Hepatocyte (in vitro differentiated cells): ENCODE data around the gene SLAIN1. TPM values are rescaled to one million over a fixed set of nuclear protein-coding genes. Genes with fewer than 3 reads are reported as not detected.

Experiments used
- DNase-seq: peaks from one replicate; pipeline ENCODE4 v3.0.0-alpha.2; 2016; ENCODE audit warnings: low spot score
- H2AFZ ChIP-seq: fragments of 200-600 bp; sonication (generic); 2 replicates; pipeline ENCODE4 v1.6.0; 2016; ENCODE audit warnings: antibody characterized with exemption, mild to moderate bottlenecking
- H3K27ac ChIP-seq: fragments of 200-600 bp; sonication (generic); 2 replicates; pipeline ENCODE4 v1.5.1; 2016; ENCODE audit warnings: mild to moderate bottlenecking
- H3K27me3 ChIP-seq: fragments of 200-600 bp; sonication (generic); 2 replicates; pipeline ENCODE4 v1.6.1; 2016
- H3K36me3 ChIP-seq: fragments of 200-600 bp; sonication (generic); replicated peaks from 2 replicates; pipeline ENCODE4 v1.5.1; 2016; ENCODE audit warnings: low read depth; ENCODE audit not compliant: insufficient read depth
- H3K4me1 ChIP-seq: fragments of 200-600 bp; sonication (generic); 2 replicates; pipeline ENCODE4 v1.5.1; 2016; ENCODE audit warnings: mild to moderate bottlenecking, moderate library complexity; ENCODE audit not compliant: insufficient read depth
- H3K4me2 ChIP-seq: fragments of 200-600 bp; sonication (generic); 2 replicates; pipeline ENCODE4 v1.6.0; 2016
- H3K4me3 ChIP-seq: fragments of 200-600 bp; sonication (generic); 2 replicates; pipeline ENCODE4 v1.5.1; 2016; ENCODE audit warnings: mild to moderate bottlenecking
- H3K79me2 ChIP-seq: fragments of 200-600 bp; sonication (generic); 2 replicates; pipeline ENCODE4 v1.6.0; 2017; ENCODE audit warnings: mild to moderate bottlenecking
- H3K9me2 ChIP-seq: fragments of 200-600 bp; sonication (generic); replicated peaks from 2 replicates; pipeline ENCODE4 v1.6.0; 2017; ENCODE audit warnings: mild to moderate bottlenecking; ENCODE audit not compliant: insufficient read depth
- H3K9me3 ChIP-seq: fragments of 200-600 bp; sonication (generic); 2 replicates; pipeline ENCODE4 v1.5.1; 2016; ENCODE audit warnings: low read depth, mild to moderate bottlenecking
- H4K20me1 ChIP-seq: fragments of 200-600 bp; sonication (generic); 2 replicates; pipeline ENCODE4 v1.6.0; 2016; ENCODE audit warnings: mild to moderate bottlenecking; ENCODE audit not compliant: insufficient read depth, poor library complexity, severe bottlenecking
- EZH2 ChIP-seq: fragments of 200-600 bp; sonication (generic); IDR thresholded peaks from 2 replicates; pipeline ENCODE4 v1.6.1; 2016; ENCODE audit warnings: antibody characterized with exemption, mild to moderate bottlenecking, borderline replicate concordance
- EZH2phosphoT487 ChIP-seq: fragments of 200-600 bp; sonication (generic); IDR thresholded peaks from one replicate; pipeline ENCODE4 v1.6.1; 2018; ENCODE audit warnings: antibody characterized with exemption, mild to moderate bottlenecking, low read depth, moderate library complexity; ENCODE audit not compliant: unreplicated experiment, severe bottlenecking
- WGBS: methylation state at CpG from one replicate; pipeline ENCODE4 v1.1.6; 2016; ENCODE audit warnings: low lambda C conversion rate; ENCODE audit errors: missing lambda C conversion rate; 5-methylcytosine and 5-hydroxymethylcytosine counted together
- polyA plus RNA-seq: library from polyadenylated mRNA; unstranded; fragments of >200 nt; fragmentation: Nextera tagmentation; extraction: Ambion mirVana; gene quantifications from 2 replicates; pipeline ENCODE4 v1.2.1, GENCODE V29; 2016
- total RNA-seq: library from RNA; depleted of rRNA; stranded (reverse); fragments of >200 nt; gene quantifications from 2 replicates; pipeline ENCODE4 v1.2.3, GENCODE V29; 2014
- TF ChIP-seq, protein P1 (sequence below): fragments of 200-600 bp; sonication (generic); IDR thresholded peaks from 2 replicates; pipeline ENCODE4 v1.5.1; 2016; ENCODE audit warnings: antibody characterized with exemption, mild to moderate bottlenecking; ENCODE audit not compliant: poor library complexity

Gene SLAIN1
- total and polyA plus RNA-seq, 2 experiments from 2014 or later = 6.0 to 19.5 TPM

DNA sequence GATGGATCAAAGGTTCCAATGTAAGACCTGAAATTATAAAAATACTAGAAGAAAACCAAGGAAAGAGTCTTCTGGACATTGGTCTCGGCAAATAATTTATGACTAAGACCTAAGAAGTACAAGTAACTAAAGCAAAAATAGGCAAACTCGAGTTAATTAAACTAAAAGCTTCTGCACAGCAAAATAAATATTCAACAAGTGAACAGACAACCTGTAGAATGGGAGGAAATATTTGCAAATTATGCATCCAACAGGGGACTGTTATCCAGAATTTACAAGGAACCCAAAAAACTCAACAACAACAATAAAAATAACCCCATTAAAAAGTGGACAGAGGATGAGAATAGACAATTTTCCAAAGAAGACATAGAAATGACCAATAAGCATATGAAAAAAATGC, 9.7 kb upstream of the SLAIN1 start:
- Histone ChIP-seq H3K4me2 (no peak overlapping the region), H3K27me3 (no peaks in the 10 kb centered on the region), H3K27ac (no peak overlapping the region), H3K4me1 (no peaks in the 10 kb centered on the region), H3K36me3 (no peaks in the 10 kb centered on the region), H3K4me3 (no peak overlapping the region), H4K20me1 (no peaks in the 10 kb centered on the region), H2AFZ (no peak overlapping the region), H3K9me3 (no peaks in the 10 kb centered on the region), H3K79me2 (no peaks in the 10 kb centered on the region), H3K9me2 (no peaks in the 10 kb centered on the region)
- no peak for DNase-seq
- WGBS = 82% methylated on average over 2 of the region's 2 CpGs
- TF ChIP-seq EZH2phosphoT487 (no peak), EZH2 (no peak)
- TF ChIP-seq, protein P1, sequence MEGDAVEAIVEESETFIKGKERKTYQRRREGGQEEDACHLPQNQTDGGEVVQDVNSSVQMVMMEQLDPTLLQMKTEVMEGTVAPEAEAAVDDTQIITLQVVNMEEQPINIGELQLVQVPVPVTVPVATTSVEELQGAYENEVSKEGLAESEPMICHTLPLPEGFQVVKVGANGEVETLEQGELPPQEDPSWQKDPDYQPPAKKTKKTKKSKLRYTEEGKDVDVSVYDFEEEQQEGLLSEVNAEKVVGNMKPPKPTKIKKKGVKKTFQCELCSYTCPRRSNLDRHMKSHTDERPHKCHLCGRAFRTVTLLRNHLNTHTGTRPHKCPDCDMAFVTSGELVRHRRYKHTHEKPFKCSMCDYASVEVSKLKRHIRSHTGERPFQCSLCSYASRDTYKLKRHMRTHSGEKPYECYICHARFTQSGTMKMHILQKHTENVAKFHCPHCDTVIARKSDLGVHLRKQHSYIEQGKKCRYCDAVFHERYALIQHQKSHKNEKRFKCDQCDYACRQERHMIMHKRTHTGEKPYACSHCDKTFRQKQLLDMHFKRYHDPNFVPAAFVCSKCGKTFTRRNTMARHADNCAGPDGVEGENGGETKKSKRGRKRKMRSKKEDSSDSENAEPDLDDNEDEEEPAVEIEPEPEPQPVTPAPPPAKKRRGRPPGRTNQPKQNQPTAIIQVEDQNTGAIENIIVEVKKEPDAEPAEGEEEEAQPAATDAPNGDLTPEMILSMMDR = no peak

DNA sequence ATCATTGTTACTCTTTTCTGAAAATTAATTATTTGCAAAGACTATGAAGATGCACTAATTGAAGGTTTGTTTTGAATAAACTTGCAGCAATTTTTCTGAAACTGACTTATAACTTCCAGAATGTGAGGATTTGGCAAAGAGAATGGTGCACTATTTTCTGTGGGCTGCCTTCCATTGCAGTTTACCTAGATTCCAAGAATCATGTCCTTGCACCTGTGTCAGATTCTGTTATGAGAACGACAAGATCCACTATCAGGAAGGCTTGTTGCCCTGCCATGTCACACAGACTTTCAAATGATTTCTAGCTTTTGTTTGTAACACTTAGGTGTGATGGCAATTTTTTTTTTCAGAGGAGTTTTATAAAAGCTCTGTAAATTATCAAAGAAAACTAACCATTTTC, 5.6 kb upstream of the SLAIN1 start:
- WGBS = 67% methylated on average over 1 of the region's 1 CpG
- no peak for DNase-seq
- no peaks in the 10 kb centered on the region for H4K20me1 ChIP-seq
- no peaks in the 10 kb centered on the region for H3K9me2 ChIP-seq
- H3K4me1 ChIP-seq = no peaks in the 10 kb centered on the region
- H2AFZ ChIP-seq = no peak overlapping the region
- TF ChIP-seq EZH2phosphoT487 = no peak
- no peaks in the 10 kb centered on the region for H3K36me3 ChIP-seq
- peaks cover 13% of the 10 kb centered on the region for H3K27me3 ChIP-seq
- H3K79me2 ChIP-seq = no peaks in the 10 kb centered on the region
- no peaks in the 10 kb centered on the region for H3K9me3 ChIP-seq
- no peak overlapping the region for H3K27ac ChIP-seq
- H3K4me3 ChIP-seq = no peak overlapping the region
- no peak overlapping the region for H3K4me2 ChIP-seq

DNA sequence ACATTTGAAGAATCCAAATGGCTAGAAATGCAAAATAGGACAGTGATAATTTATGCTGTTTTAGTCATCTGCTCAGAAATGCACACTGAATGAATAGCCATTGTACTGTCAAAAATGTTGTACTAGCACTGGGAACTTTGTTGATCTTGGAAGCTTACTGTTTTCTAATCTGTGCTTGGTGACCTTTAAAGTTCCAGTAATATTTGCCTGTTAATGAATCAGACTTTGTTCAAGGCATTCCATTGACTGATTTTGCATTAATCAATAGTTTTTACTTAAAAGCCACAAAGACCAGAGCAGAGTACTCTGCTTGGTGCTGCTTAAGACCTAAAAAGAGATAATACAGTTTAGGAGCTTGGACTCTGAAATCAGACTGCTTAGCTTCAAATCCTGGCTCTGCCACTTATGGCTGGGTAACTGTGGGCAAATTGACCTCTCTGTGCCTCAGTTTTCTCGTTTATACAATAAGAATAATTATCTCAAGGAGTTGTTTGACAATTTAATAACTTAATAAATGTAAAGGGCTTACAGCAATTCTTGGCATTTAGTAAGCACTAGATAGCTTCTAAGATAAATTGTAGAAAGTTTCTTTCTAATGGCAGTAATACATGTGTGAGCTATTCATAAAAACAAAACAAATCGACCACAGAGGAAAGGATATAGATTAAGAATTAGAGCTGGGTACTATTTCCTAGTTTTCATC, 4.6 kb upstream of the SLAIN1 start:
- Histone ChIP-seq H3K4me1 (no peaks in the 10 kb centered on the region), H3K9me2 (no peaks in the 10 kb centered on the region), H3K27ac (no peak overlapping the region), H4K20me1 (no peaks in the 10 kb centered on the region), H3K27me3 (peaks cover 14% of the 10 kb centered on the region), H3K4me3 (no peak overlapping the region), H3K36me3 (no peaks in the 10 kb centered on the region), H2AFZ (no peak overlapping the region), H3K9me3 (no peaks in the 10 kb centered on the region), H3K79me2 (no peaks in the 10 kb centered on the region), H3K4me2 (no peak overlapping the region)
- TF ChIP-seq, protein P1 = no peak
- TF ChIP-seq EZH2phosphoT487 = no peak
- DNase-seq = no peak
- 60% methylated on average over 2 of the region's 2 CpGs for WGBS

DNA sequence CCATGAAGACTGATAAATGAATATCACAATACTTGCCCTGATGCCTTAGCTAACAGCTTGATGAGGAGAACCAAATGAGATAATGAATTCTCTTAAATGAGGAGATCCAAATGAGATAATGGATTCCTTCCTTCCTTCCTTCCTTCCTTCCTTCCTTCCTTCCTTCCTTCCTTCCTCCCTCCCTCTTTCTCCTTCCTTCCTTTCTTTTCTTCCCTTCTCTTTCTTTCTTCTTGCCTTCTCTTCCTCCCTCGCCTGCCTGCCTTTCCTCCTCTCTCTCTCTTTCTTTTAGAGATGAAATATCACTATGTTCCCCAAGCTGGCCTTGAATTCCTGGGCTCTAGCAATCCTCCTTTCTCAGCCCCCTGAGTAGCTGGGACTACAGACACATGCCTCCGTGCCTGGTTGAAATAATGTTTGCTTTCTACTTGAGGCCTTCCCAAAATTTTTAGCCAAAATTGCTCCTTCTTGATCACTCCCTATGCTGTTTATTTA, 4.0 kb upstream of the SLAIN1 start:
- no peak overlapping the region for H3K4me2 ChIP-seq
- H3K4me1 ChIP-seq = no peaks in the 10 kb centered on the region
- no peak overlapping the region for H3K27ac ChIP-seq
- no peaks in the 10 kb centered on the region for H3K36me3 ChIP-seq
- H3K27me3 ChIP-seq = peaks cover 14% of the 10 kb centered on the region
- DNase-seq = no peak
- no peaks in the 10 kb centered on the region for H3K9me3 ChIP-seq
- H3K79me2 ChIP-seq = no peaks in the 10 kb centered on the region
- no peak overlapping the region for H2AFZ ChIP-seq
- H3K4me3 ChIP-seq = no peak overlapping the region
- H4K20me1 ChIP-seq = no peaks in the 10 kb centered on the region
- 57% methylated on average over 2 of the region's 2 CpGs for WGBS
- TF ChIP-seq, protein P1 = no peak
- TF ChIP-seq EZH2 = no peak
- no peak for TF ChIP-seq EZH2phosphoT487
- no peaks in the 10 kb centered on the region for H3K9me2 ChIP-seq
